ENCODE data around the gene PCDH9.

DNA sequence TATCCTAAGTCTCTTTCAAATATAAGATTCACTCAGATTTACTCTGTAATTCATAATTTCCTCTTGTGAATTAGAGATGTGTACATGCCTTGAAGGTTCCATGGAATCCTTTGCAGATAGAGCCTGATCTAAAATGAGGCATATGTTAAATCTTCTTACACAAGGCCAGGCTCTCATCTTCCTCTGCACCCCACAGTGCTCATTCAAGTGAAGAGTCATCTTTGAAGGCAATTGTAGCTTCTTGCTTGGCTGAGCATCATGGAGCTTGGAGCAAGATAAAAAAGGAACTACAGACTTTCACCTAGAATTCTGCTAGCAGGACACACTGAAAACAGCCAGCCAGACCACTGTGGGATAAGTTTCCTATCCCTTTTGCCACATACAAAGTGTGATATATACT is 566.4 kb downstream of the PCDH9 start:
- TF ChIP-seq CTCF (IDR thresholded peaks at IDR 0.05) (no peak), POLR2A (IDR thresholded peaks at IDR 0.05) (no peak)

Measured in thyroid gland (tissue), 4 donors.